Stimulated activated CD8-positive, alpha-beta memory T cell treated with anti-CD3 and anti-CD28 coated beads, Interleukin-15, amount 100 ng/mL, for 24 hours (primary cell): Measurements from ENCODE around the gene MAST4.

Experiments used
- DNase-seq: peaks from one replicate; pipeline ENCODE4 v3.0.0-alpha.2; 2020; ENCODE audit warnings: low read depth

MAST4 gene

DNA sequence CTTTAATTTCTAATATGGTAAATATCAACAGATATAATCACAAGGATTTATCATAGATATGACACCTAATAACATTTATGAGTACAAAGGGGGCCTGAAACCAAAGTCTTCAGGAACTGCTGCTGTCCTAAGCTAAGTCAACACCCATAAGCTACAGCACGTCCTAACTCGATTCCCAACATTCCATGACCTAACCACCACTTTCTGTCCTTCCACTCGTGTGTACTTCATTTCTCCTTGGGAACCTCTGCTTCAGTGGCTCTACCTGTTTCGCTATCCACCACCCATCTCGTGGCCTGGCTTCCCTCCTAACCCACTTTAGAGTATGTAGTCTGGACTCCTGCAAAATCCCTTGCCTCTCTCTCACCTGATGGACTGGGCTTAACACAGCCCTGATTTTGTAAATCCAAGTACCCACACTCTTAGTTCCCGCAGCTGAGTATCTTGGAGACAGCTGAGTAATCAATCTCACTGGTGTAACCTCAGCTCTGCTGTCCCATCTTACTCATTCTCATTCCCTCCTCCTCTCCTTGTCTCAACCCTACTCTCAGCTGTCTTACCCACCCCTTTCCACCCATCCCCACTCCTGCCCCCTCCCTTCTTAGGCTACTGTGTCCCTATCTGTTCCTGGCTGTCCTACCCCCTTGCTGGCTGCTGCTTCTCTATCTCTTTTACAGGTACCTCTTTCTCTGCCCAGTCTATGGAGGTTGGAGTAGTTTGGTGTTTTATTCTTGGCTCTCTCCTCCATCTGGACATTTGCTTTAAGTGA lies 101.8 kb downstream of the MAST4 start:
- DNase-seq = no peak

DNA sequence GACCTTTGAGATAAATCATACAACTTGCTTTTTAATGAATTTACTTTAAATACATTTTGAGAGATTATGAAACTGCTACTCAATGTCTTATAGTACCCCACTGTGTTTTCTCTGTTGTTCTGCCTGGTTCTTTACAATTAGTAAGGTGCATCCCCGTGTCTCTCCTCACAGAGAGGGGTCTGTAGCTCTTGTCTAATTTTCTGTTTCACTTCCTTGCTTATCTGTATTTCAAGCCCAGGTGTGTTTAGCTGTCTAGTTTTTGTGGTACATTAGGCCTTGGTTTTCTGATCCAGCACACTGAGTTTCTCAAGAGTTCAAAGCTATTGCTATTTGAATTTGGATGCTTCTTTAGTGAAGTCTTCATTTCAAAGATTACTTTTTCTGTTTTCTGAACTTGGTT lies 105.1 kb downstream of the MAST4 start:
- DNase-seq = no peak

DNA sequence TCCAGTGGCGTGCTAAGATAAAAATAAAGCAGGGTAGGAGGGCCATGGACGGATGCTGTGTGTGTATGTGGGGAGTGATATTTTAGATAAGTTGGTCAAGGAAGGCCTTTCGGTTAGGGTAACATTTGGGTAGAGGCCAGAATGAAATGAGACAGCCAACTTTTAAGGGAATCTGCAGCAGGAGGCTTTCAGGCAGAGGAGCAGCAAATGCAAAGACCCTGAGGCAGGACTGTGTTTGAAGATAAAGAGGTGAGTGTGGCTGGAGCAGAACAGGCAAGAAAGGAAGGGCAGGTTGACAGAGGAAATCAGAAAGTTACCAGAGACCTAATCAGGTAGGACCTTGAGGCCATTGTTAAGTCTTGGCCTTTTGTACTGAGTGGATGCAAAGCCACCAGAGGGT lies 106.2 kb downstream of the MAST4 start:
- DNase-seq = no peak

DNA sequence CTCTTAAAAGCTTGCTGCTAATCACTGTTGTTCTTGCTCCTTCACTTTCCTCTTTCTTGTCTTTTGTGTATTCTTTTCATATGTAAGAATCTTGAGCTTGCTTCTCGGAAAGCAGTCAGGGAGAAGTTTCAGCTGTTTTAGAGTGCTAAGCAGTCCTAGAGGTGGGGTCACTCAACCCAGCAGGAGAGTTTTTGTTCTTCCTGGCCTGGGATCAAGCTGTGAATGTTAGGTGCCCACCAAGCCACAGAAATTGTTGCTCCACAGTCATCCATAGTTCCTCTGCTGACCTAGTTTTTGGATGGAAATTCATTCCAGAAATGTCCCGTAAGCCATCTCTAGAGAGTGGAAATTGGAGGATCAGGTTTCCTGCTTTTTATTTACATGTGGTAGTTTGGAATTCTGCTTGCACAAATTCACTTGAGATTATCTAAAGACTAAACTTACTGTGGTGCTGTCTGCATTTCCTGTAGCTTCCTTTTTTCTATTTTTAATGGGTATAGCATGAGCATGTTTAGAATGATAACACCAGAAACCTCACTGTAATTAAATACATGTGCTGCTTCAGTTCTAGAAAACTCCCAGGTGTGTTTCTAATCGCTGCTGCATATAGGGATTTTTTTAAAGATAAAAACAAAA lies 108.7 kb downstream of the MAST4 start:
- DNase-seq = no peak

DNA sequence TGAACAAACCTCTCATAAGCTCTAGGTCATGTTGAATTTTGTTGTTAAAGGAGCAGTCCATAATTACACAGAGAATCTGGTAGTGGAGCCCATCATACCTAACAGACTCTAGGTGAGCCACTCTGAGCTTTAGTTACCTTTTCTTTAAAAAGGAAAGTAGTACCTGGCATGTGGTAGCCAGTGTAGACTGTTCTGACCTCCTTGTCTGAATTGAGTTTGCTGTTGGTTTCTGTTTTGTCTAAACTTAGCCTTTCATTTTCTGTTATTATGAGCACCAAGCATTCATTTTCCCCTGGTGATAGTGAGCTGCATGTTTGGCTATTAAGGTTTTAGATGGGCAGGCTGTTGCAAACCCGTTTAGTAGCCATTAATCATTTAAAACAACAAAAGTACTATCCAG lies 112.2 kb downstream of the MAST4 start:
- no peak for DNase-seq

DNA sequence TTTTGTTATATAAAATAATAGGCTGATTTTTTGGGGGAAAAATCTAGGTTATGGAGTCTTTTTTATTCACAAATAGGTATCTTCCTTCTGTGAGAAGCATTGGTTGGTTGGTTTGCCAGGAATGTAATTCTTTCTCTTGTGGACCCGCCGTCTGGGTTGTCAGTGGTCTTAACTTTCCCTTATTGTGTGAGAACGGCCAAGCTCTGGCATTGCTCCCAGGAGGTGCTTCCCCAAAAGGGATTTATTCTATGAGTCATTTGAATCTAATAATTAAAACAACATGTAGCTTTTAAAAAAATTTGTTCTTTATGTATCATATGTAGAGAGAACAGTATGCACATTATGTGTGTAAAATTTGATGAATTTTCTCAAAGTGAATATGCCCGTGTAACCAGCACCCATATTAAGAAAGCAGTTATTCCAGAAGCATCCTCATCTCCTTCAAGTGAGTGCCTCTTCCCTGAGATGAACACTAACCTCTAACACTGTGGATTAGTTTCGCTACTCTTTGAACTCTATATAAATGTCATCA lies 114.4 kb downstream of the MAST4 start:
- DNase-seq = no peak

DNA sequence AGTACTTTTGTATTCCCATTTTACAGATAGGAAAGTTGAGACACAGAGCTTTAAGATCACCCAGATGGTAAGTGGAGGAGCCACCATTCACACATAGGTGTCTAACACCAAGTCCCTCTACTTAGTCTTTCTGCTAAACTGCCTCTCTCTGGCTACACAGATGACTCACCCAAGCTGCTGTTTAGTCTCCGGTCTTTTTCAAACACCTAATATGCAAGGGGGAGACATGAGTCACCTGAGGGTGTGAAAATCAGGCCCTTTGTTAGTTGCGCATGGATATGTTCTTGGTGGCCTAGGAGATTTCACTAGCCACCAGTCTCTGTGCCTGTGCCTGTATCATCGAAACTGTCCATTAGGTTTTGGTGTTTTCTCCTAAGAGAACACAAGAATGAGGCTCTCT lies 117.8 kb downstream of the MAST4 start:
- DNase-seq = no peak

DNA sequence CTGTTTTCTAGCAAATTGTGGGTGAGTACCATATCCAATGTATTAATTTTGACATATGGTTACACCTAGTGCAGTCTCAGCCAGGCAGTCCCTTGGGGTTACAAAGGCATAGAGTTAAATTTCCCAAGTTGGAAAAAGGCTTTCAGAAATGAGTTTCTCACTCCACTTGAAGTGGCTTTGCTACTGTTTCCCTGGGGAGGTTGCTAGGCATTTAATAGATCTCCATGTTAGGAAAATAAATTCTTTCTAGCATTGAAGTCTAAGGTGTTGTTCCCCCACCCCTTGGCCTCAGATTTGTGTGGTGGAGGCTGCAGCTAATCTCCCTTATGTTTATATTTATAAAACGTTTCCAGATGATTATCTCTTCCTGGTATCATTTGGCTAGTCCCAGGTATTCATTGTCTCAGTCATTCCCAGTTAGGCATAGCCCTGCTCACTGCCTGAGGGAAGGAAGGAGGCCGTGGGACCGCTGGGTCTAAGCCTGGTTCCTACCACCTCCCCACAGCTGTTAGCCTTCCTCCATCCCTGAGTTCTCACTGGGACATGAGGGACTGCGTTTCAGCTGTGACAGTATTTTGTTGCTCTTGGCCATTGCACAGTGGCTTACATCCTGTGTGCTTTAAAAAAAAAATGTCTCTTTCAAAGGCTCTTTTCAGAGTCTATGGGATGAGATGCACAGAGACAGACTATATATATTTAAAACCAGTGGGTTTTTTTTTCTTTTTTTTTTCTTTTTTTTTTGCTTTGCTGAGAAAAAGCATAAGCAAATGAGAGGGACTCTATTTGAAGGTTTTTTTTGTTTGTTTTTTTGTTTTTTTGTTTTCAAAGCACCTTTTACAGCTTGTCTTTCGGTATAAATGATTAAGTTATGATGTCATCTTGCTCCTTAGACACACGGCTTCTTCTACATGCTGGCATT lies 121.5 kb downstream of the MAST4 start:
- no peak for DNase-seq

DNA sequence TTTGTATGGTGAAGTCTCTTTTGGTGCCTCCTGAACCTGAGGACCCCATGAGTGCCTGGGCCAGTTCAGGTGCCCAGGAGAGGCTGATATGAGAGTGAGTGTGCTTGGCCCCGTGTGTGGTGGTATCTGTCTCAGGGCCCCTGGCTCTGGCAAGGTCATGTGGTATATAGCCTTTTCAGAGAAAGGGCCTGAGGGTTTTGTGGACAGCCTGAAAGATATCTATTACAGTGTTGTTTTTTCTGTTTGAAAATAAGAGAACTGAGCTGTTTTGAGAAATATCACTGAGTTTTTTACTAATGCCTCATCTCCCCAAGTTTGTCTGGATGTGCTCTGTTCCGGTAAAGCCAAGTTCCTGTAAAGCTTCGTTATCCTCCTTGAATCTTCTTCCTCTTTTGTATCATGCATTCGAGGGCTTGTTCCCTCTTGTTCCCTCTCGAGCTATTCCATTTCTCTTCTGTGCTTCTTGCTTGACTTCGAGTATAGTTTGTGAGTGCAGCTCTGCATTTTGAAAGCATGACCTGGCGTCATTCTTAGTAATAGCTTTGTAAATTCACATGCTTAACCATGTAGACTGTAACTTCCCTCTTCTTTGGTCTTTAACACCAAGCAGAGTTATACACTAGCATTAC lies 122.3 kb downstream of the MAST4 start:
- DNase-seq = no peak

DNA sequence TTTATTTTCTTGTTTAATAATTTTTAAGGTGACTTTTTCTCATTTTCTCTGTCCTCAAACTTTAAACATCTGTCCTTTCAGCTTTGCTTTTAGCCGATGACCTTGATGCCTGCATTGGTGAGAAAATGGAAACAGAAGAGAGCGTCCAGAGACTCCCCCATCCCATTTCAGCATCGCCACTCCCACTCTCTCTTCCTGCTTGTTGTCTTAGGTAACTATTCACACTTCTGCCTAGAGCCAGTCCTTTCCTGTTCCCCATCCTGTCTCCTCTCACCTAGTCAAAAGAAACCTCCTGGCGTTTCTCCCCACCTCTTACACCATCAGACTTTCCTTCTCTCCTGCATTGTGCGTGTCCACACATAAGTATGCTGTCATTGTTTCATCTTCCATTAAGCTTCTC lies 124.6 kb downstream of the MAST4 start:
- DNase-seq = no peak

DNA sequence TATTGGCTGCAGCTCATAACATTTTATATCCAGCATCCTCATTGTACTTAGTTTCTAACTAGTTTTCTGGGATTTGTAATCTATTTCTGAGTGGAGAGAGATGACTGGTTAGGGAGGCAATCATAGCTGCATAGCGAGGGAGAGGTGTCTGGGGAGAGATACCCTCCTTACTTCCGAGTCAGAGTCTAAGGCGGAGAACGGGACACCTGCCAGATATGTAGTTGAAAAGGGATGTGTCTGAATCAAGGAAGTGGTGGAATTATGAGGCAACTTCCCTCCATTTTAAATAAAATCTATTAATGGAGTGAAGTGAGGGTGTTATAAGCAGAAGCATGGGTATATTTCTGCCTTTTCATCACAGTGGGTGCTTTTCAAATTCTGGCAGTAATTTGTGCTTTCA lies 126.5 kb downstream of the MAST4 start:
- DNase-seq = no peak

DNA sequence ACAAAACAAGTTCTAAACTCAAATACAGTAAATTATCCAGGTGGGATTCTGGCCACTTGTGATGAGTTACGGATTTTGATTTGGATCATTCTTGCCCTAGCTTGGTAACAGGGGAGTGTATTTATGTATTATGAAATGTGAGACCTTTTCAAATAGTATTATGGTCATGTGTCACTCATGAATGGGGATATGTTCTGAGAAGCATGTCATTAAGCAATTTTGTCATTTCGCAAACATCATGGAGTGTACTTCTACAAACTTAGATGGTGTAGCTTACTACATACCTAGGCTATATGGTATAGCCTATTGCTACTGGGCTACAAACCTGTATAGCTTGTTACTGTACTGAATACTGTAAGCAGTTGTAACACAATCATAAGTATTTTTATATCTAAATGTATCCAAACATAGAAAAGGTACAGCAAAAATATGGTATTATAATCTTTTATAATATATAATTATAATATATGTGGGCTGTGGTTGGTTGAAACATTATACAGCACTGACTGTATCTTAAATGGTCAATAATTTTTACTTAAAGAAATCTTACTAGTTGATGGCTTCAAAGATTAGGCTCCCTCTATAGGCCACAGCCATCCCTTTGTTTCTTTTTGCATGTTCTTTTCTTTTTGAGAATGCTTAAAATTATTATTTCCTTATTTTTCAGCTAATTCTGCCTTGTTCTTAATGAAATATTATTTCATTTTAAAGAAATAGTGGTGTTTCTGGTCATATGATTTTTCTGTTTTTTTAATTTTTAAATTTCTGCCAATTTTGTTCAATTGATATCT lies 128.4 kb downstream of the MAST4 start:
- DNase-seq = no peak

DNA sequence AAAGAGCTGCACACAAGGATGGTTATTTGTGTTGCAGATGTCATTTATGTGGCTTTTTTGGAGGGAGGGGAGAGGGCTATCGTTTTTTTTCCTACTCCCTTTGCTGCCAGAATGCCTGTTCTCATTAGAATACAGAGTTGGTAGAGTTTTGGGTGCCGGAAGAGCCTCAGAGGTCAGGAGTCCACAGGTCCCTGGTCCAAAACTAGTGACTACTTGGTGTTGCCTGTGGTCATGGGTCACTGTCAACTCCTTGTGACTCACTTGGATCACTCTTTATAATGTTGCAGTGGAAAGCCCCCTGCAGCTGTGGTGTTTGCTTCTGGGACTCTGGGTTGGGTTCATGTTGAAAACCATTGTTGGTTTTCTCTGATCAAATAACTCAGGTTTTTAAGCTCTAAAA lies 131.4 kb downstream of the MAST4 start:
- DNase-seq = no peak

DNA sequence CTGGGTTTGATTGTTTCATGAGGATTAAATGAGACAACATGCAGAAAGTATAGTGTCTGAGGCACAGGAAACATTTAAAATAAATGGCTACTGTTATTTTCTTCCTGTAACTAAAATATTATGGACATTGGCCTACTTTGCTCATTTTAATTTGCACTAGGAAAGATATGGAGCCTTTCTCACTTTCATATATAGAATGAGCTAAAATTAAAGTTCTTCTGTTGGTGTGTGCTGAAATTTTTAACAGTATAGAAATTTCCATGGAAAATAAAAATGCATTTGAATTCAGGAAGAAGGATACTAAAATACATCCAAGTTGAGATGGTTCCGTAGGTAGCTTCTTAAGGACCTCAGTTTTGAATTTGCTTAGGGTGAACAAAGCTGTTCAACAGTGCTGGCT lies 131.9 kb downstream of the MAST4 start:
- DNase-seq = no peak

DNA sequence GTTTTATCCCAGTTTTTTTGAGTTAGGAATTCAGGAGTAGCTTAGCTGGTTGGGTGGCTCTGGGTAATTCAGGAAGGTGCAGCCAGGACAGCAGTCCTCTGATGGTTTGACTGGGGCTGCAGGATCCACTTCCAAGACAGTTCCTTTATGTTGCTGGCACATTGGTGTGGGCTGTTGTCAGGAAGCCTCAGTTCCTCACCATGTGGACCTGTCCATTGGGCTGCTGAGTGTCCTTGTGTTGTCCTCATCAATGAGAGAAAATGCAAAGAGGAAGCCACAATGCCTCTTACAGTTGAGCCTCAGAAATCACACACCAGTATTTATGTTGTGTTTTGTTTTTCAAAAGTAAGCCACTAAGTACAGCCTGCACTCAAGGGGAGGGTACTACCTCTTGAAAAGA lies 140.9 kb downstream of the MAST4 start:
- no peak for DNase-seq

DNA sequence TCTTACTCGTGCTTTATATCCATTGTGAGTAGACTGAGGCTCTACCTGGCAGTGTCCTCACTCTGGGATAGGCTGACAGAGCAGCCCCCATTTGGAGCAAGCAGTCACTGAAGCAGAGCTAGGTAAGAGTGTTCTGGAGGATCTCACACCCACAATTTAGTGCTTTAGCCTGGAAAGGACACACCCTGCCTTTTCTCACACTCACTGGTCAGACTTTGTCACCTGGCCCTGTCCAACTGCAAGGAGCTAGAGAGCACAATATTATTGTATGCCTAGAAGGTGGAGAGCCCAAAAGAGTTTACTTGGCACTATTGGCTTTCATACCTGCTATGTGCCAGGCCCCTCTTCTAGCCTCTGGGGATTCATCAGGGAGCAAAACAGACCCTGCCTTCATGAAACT lies 141.9 kb downstream of the MAST4 start:
- no peak for DNase-seq

DNA sequence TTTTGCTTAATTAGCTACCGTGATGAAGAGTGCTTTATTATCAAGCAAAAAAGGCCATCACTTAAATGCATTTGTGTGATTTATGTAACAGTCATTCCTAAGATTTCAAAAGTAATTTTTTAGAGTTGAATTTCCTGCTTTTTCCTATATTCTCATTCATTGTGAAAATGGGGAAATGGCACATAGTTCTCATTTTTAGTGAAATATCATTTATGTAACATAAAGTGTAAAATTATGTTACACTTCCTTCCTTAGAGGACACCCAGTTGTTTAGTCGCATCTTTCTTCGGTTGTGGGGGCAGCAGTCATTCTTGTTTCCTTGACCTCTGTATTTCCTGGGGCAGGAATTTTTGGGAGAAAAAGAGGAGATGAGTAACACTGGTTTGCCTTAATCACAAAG lies 142.8 kb downstream of the MAST4 start:
- no peak for DNase-seq

DNA sequence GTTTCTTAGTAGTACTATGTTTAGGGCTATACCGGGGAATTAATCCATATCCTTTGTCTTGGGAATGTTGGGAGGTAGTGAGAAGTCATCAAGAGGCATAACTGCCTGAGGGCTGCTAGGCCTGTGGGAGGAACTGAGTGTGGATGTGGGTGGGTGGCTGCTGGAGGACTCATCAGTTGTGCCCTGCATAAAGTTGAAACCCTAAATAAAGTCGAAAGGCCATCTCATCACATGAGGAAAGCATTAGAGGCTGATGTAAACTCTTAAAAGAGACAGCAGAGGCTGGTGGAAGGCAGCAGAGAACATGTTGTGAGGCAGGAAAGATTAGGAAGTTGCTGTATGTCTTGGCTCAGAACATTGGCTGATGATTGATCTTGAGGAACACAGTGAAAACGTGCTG lies 143.8 kb downstream of the MAST4 start:
- no peak for DNase-seq

DNA sequence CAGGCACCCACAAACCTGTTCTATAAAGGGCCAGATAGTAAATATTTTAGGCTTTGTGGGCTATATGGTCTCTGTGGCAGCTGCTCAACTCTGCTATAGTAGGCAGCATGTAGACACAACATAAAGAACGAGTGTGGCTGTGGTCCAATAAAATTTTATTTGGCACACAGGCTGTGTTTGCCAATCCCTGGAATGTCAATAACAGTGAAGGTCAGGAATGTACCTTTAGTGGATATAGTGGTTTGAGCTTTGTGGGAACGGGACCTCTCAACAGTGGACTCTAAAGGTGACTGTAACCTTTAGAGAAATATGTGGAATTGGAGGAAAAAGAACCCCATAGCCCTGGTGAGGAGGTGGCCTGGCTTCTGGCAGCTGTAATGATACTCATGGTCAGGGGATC lies 145.2 kb downstream of the MAST4 start:
- DNase-seq = no peak

DNA sequence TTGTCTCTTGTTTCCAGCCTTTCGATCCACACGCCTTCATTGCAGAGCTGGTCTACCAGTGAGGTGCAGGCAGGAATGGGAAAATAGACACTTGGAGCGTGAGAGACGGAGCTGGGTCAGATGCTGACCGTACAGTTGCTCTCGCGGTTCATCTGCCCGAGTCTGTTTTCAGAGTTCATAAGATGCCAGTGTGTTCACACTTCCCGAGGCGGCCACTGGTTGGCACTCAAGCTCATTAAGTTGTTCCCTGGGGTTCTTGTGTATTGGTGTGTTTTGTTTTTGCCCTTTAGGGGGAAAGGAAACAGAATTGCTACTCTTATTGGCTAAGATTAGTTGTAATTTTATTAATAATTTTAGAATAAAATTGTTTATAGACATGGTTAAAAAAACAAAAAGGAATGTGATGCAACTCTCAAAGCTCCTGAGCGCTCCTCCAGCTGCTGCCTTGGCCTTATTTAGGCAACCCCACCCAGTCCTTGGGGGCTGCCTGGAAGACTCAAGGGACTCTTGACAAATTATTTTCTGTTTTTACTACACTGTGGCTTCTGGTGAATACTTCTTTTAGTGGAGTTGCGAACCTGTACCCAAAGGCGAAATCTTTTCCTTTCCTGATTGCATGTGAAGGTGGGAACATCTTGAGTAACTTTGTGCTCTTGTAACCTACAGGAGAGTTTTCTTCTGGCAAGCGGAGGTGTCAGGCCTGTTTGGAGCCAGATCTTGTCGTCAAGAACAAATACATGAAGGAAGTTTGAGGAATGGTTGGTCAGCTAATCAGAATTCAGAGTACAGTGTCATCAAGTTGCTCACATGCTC lies 146.1 kb downstream of the MAST4 start:
- DNase-seq = no peak

DNA sequence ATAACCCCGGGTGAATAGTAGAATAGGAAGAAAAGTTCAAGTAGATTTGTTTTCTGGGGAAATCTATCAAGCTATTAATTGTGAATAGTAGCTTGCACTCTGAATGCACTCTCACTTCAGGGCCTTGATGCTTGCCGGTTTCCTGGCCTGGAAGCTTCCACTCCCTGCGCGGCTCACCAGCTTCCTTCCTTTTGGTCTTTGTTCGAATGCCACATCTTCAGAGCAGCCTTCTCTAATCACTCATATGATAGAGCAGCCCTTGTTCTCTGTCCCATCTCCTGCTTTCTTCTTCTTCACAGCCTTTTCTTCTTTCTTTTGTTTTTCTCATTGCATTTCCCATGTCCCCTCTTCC lies 146.7 kb downstream of the MAST4 start:
- DNase-seq = no peak
